T-helper 17 cell (primary cell): Measurements from ENCODE around the gene IDI2. TPM values are rescaled to one million over a fixed set of nuclear protein-coding genes. Genes with fewer than 3 reads are reported as not detected.

Source experiments
- ATAC-seq: fragments of 150-1000 bp; cut with Tn5 transposase; 2 replicates; pipeline ENCODE4 v1.10.0; 2021; ENCODE audit warnings: mild to moderate bottlenecking, moderate library complexity
- DNase-seq, 3 donors: peaks; one replicate each; pipeline versions ENCODE4 v3.0.0 to v3.0.0-alpha.2; 2020 to 2021
- H3K9me3 ChIP-seq: one replicate; pipeline ENCODE4 v1.7.0; 2013; ENCODE audit warnings: low read length, mild to moderate bottlenecking; ENCODE audit not compliant: control insufficient read depth, poor library complexity, severe bottlenecking
- H3K27ac Mint-ChIP-seq: one replicate; pipeline ENCODE4 v1.8.0; 2022; ENCODE audit warnings: mild to moderate bottlenecking, moderate library complexity, mixed read lengths
- H3K27me3 Mint-ChIP-seq: one replicate; pipeline ENCODE4 v1.8.0; 2022; ENCODE audit warnings: mixed read lengths
- H3K36me3 Mint-ChIP-seq: one replicate; pipeline ENCODE4 v1.8.0; 2022; ENCODE audit warnings: low read depth, mixed read lengths
- H3K4me1 Mint-ChIP-seq: one replicate; pipeline ENCODE4 v1.8.0; 2022; ENCODE audit warnings: mild to moderate bottlenecking, mixed read lengths
- H3K4me3 Mint-ChIP-seq: one replicate; pipeline ENCODE4 v1.8.0; 2022; ENCODE audit warnings: mild to moderate bottlenecking, moderate library complexity, mixed read lengths
- total RNA-seq, 4 donors: library from RNA in 2 of 4; stranded (reverse) in 2 of 4; gene quantifications; one replicate each; pipeline ENCODE4 v1.2.3 and lab custom pipeline; 2022 to 2026

Gene IDI2
- total RNA-seq, 2 donors from 2014 or later = not detected

GRCh38 chr10:1056326-1057105 lies 30.9 kb upstream of the IDI2 start, which contains the start of gene WDR37:
Gene WDR37 (plus strand): TSS chr10:1056385. CDS start chr10:1072156, 15,771 bp downstream.
- ATAC-seq (peak; percentile 94), DNase-seq (peak; percentile 81 to 89 (median 85))
- H3K4me1 Mint-ChIP-seq = peaks cover 52% of the 10 kb centered on the region
- peak within 1 kb of the TSS; percentile 98 for H3K4me3 Mint-ChIP-seq
- peaks cover 2% of the 10 kb centered on the region for H3K36me3 Mint-ChIP-seq
- H3K27me3 Mint-ChIP-seq = no peaks in the 10 kb centered on the region
- H3K27ac Mint-ChIP-seq = peak within 1 kb of the TSS; percentile 98
- H3K9me3 ChIP-seq = no peaks in the 10 kb centered on the region

- no peaks in the 10 kb centered on the region for H3K9me3 ChIP-seq
- DNase-seq = no peak
- peak overlapping the region; percentile 56 for H3K4me3 Mint-ChIP-seq
- H3K4me1 Mint-ChIP-seq = peaks cover 45% of the 10 kb centered on the region
- no peak for ATAC-seq
- H3K36me3 Mint-ChIP-seq = no peaks in the 10 kb centered on the region
- no peaks in the 10 kb centered on the region for H3K27me3 Mint-ChIP-seq
- H3K27ac Mint-ChIP-seq = peak overlapping the region; percentile 98
These were observed 29.0 kb upstream of the IDI2 start for GRCh38 chr10:1054684-1055083.

GRCh38 chr10:1050554-1050953 lies 24.9 kb upstream of the IDI2 start:
- peak overlapping the region; percentile 94 for H3K4me3 Mint-ChIP-seq
- H3K27ac Mint-ChIP-seq = peak overlapping the region; percentile 97
- no peaks in the 10 kb centered on the region for H3K36me3 Mint-ChIP-seq
- DNase-seq = peak in 2 of 3 donors; percentile 33 to 36
- H3K27me3 Mint-ChIP-seq = no peaks in the 10 kb centered on the region
- no peaks in the 10 kb centered on the region for H3K9me3 ChIP-seq
- peaks cover 33% of the 10 kb centered on the region for H3K4me1 Mint-ChIP-seq
- peak; percentile 6 for ATAC-seq

- H3K27ac Mint-ChIP-seq = peak overlapping the region; percentile 97
- H3K36me3 Mint-ChIP-seq = no peaks in the 10 kb centered on the region
- no peaks in the 10 kb centered on the region for H3K27me3 Mint-ChIP-seq
- H3K4me3 Mint-ChIP-seq = peak overlapping the region; percentile 94
- no peak for DNase-seq
- peaks cover 36% of the 10 kb centered on the region for H3K4me1 Mint-ChIP-seq
- ATAC-seq = no peak
- no peaks in the 10 kb centered on the region for H3K9me3 ChIP-seq
These were observed 24.5 kb upstream of the IDI2 start for GRCh38 chr10:1050145-1050544.

- no peak for DNase-seq
- Mint-ChIP-seq H3K4me3 (peak overlapping the region; percentile 94), H3K27me3 (no peaks in the 10 kb centered on the region), H3K27ac (peak overlapping the region; percentile 97), H3K36me3 (no peaks in the 10 kb centered on the region), H3K4me1 (peaks cover 35% of the 10 kb centered on the region)
- ATAC-seq = no peak
- no peaks in the 10 kb centered on the region for H3K9me3 ChIP-seq
These were observed 23.8 kb upstream of the IDI2 start for GRCh38 chr10:1049425-1049958.

GRCh38 chr10:1048732-1049424 lies 23.2 kb upstream of the IDI2 start, which contains the start of gene IDI1:
Gene IDI1 (minus strand): TSS chr10:1049119. CDS start chr10:1049003, 116 bp downstream.
- peak; percentile 95 to 96 (median 96) for DNase-seq
- Mint-ChIP-seq H3K4me3 (peak within 1 kb of the TSS; percentile 94), H3K27ac (peak within 1 kb of the TSS; percentile 97), H3K4me1 (peaks cover 36% of the 10 kb centered on the region), H3K36me3 (no peaks in the 10 kb centered on the region), H3K27me3 (no peaks in the 10 kb centered on the region)
- ATAC-seq = peak; percentile 82
- no peaks in the 10 kb centered on the region for H3K9me3 ChIP-seq

- ATAC-seq (peak; percentile 10), DNase-seq (peak in 1 of 3 donors; percentile 48)
- Mint-ChIP-seq H3K27me3 (no peaks in the 10 kb centered on the region), H3K4me3 (peak overlapping the region; percentile 94), H3K36me3 (no peaks in the 10 kb centered on the region), H3K4me1 (peaks cover 36% of the 10 kb centered on the region), H3K27ac (peak overlapping the region; percentile 97)
- no peaks in the 10 kb centered on the region for H3K9me3 ChIP-seq
These were observed 22.7 kb upstream of the IDI2 start for GRCh38 chr10:1048349-1048731.

GRCh38 chr10:1047937-1048336 lies 22.3 kb upstream of the IDI2 start:
- no peak for DNase-seq
- Mint-ChIP-seq H3K27ac (peak overlapping the region; percentile 97), H3K4me1 (peaks cover 40% of the 10 kb centered on the region), H3K4me3 (peak overlapping the region; percentile 94), H3K27me3 (no peaks in the 10 kb centered on the region), H3K36me3 (no peaks in the 10 kb centered on the region)
- no peak for ATAC-seq
- H3K9me3 ChIP-seq = no peaks in the 10 kb centered on the region

- Mint-ChIP-seq H3K4me1 (peaks cover 36% of the 10 kb centered on the region), H3K27ac (peak overlapping the region; percentile 92), H3K36me3 (no peaks in the 10 kb centered on the region), H3K27me3 (no peaks in the 10 kb centered on the region), H3K4me3 (peak overlapping the region; percentile 91)
- H3K9me3 ChIP-seq = no peaks in the 10 kb centered on the region
- DNase-seq = no peak
- ATAC-seq = no peak
These were observed 19.8 kb upstream of the IDI2 start for GRCh38 chr10:1045415-1045814.

GRCh38 chr10:1044964-1045363 lies 19.3 kb upstream of the IDI2 start:
- Mint-ChIP-seq H3K4me1 (peaks cover 34% of the 10 kb centered on the region), H3K4me3 (peak overlapping the region; percentile 91), H3K27me3 (no peaks in the 10 kb centered on the region), H3K36me3 (no peaks in the 10 kb centered on the region), H3K27ac (peak overlapping the region; percentile 92)
- no peak for DNase-seq
- H3K9me3 ChIP-seq = no peaks in the 10 kb centered on the region
- ATAC-seq = no peak

GRCh38 chr10:1044146-1044545 lies 18.5 kb upstream of the IDI2 start:
- Mint-ChIP-seq H3K27ac (peak overlapping the region; percentile 92), H3K27me3 (no peaks in the 10 kb centered on the region), H3K4me3 (peak overlapping the region; percentile 91), H3K36me3 (no peaks in the 10 kb centered on the region), H3K4me1 (peaks cover 32% of the 10 kb centered on the region)
- no peaks in the 10 kb centered on the region for H3K9me3 ChIP-seq
- ATAC-seq = no peak
- no peak for DNase-seq

- H3K36me3 Mint-ChIP-seq = no peaks in the 10 kb centered on the region
- H3K4me1 Mint-ChIP-seq = peaks cover 32% of the 10 kb centered on the region
- no peaks in the 10 kb centered on the region for H3K9me3 ChIP-seq
- H3K4me3 Mint-ChIP-seq = peak overlapping the region; percentile 91
- H3K27ac Mint-ChIP-seq = peak overlapping the region; percentile 92
- ATAC-seq (peak; percentile 35), DNase-seq (no peak)
- H3K27me3 Mint-ChIP-seq = no peaks in the 10 kb centered on the region
These were observed 17.9 kb upstream of the IDI2 start for GRCh38 chr10:1043532-1043995.

GRCh38 chr10:1041514-1041913 lies 15.9 kb upstream of the IDI2 start:
- DNase-seq (no peak), ATAC-seq (no peak)
- peaks cover 2% of the 10 kb centered on the region for H3K36me3 Mint-ChIP-seq
- no peaks in the 10 kb centered on the region for H3K27me3 Mint-ChIP-seq
- no peak overlapping the region for H3K4me3 Mint-ChIP-seq
- H3K4me1 Mint-ChIP-seq = peaks cover 35% of the 10 kb centered on the region
- no peaks in the 10 kb centered on the region for H3K9me3 ChIP-seq
- peak overlapping the region; percentile 49 for H3K27ac Mint-ChIP-seq
